HepG2 (cell line): Measurements from ENCODE around the gene AK2. TPM values are rescaled to one million over a fixed set of nuclear protein-coding genes. Genes with fewer than 3 reads are reported as not detected.

Experiments used
- AHR ChIP-seq: IDR thresholded peaks from 2 replicates; pipeline ENCODE4 v1.6.1; 2018; ENCODE audit warnings: missing genetic modification reagents, missing compliant biosample characterization
- ATF2 ChIP-seq: sonication (generic); formaldehyde crosslinking; IDR thresholded peaks from 2 replicates; pipeline ENCODE4 v1.4.0; 2020; ENCODE audit warnings: missing genetic modification reagents
- ETS1 ChIP-seq: sonication (generic); formaldehyde crosslinking; IDR thresholded peaks from 2 replicates; pipeline ENCODE4 v1.4.0; 2020; ENCODE audit warnings: missing genetic modification reagents
- GABPB1 ChIP-seq: IDR thresholded peaks from 2 replicates; pipeline ENCODE4 v1.6.1; 2016; ENCODE audit warnings: mild to moderate bottlenecking, missing genetic modification reagents, moderate library complexity, missing compliant biosample characterization
- GTF2F1 ChIP-seq: fragments of 150-350 bp; IDR thresholded peaks from 2 replicates; pipeline ENCODE4 v1.6.1; 2014; ENCODE audit warnings: low read length
- HNRNPH1 ChIP-seq: fragments of 200-400 bp; formaldehyde crosslinking; optimal IDR thresholded peaks from 2 replicates; pipeline ENCODE3; 2017; ENCODE audit warnings: mild to moderate bottlenecking, low read depth, low read length
- KDM2A ChIP-seq: sonication (generic); formaldehyde crosslinking; IDR thresholded peaks from 2 replicates; pipeline ENCODE4 v1.4.0; 2020; ENCODE audit warnings: low read depth, missing genetic modification reagents, borderline replicate concordance
- PHF21A ChIP-seq: sonication (generic); formaldehyde crosslinking; IDR thresholded peaks from 2 replicates; pipeline ENCODE4 v1.5.0; 2020; ENCODE audit warnings: mild to moderate bottlenecking, missing genetic modification reagents
- REL ChIP-seq: sonication (generic); formaldehyde crosslinking; conservative IDR thresholded peaks from 2 replicates; pipeline ENCODE4 v1.8.0; 2022; ENCODE audit warnings: mild to moderate bottlenecking, missing genetic modification reagents, moderate library complexity
- RXRA ChIP-seq: sonication (generic); formaldehyde crosslinking; IDR thresholded peaks from 2 replicates; pipeline ENCODE4 v1.5.1; 2020; ENCODE audit warnings: missing genetic modification reagents
- SMARCE1 ChIP-seq: fragments of 450-650 bp; IDR thresholded peaks from 2 replicates; pipeline ENCODE4 v1.6.1; 2017; ENCODE audit warnings: borderline replicate concordance
- TCF12 ChIP-seq, 2 experiments: fragments of 450-650 bp in 1 of 2; sonication (generic) in 1 of 2; formaldehyde crosslinking in 1 of 2; IDR thresholded peaks; 2 replicates each; pipeline versions ENCODE4 v1.6.1 to v1.8.0; 2017 to 2022; ENCODE audit warnings: antibody characterized with exemption in 1 of 2, mild to moderate bottlenecking in 1 of 2, missing genetic modification reagents in 1 of 2, moderate library complexity in 1 of 2
- TP53 ChIP-seq: sonication (generic); formaldehyde crosslinking; conservative IDR thresholded peaks from 2 replicates; pipeline ENCODE4 v1.4.0; 2020; ENCODE audit warnings: missing genetic modification reagents
- ZBTB21 ChIP-seq: sonication (generic); formaldehyde crosslinking; IDR thresholded peaks from 2 replicates; pipeline ENCODE4 v1.4.0; 2020; ENCODE audit warnings: missing genetic modification reagents
- ZBTB39 ChIP-seq: sonication (generic); formaldehyde crosslinking; IDR thresholded peaks from 2 replicates; pipeline ENCODE4 v1.5.0; 2020; ENCODE audit warnings: missing genetic modification reagents
- ZNF160 ChIP-seq: sonication (generic); formaldehyde crosslinking; IDR thresholded peaks from 2 replicates; pipeline ENCODE4 v1.8.0; 2022; ENCODE audit warnings: mild to moderate bottlenecking, inconsistent platforms, missing genetic modification reagents
- ZNF18 ChIP-seq: sonication (generic); formaldehyde crosslinking; IDR thresholded peaks from 2 replicates; pipeline ENCODE4 v1.8.0; 2022; ENCODE audit warnings: mild to moderate bottlenecking, missing genetic modification reagents; ENCODE audit not compliant: insufficient replicate concordance
- ZNF431 ChIP-seq: sonication (generic); formaldehyde crosslinking; IDR thresholded peaks from 2 replicates; pipeline ENCODE4 v1.9.0; 2022; ENCODE audit warnings: missing genetic modification reagents, low read depth, mild to moderate bottlenecking, borderline replicate concordance
- ZNF556 ChIP-seq: sonication (generic); formaldehyde crosslinking; IDR thresholded peaks from 2 replicates; pipeline ENCODE4 v1.4.0; 2020; ENCODE audit warnings: mild to moderate bottlenecking, missing genetic modification reagents, borderline replicate concordance
- ZNF747 ChIP-seq: sonication (generic); formaldehyde crosslinking; IDR thresholded peaks from 2 replicates; pipeline ENCODE4 v1.8.1; 2023; ENCODE audit warnings: missing genetic modification reagents, mild to moderate bottlenecking, borderline replicate concordance
- ZNF800 ChIP-seq: sonication (generic); formaldehyde crosslinking; IDR thresholded peaks from 2 replicates; pipeline ENCODE4 v1.4.0; 2020; ENCODE audit warnings: missing genetic modification reagents
- polyA plus RNA-seq, 8 experiments: library from polyadenylated mRNA; depleted of rRNA in 3 of 8; stranded (reverse) in 7 of 8; unstranded in 1 of 8; fragments of >200 nt; fragmentation: Illumina TruSeq in 4 of 8; extraction: Trizol in 4 of 8; gene quantifications; 2 replicates each; pipeline versions ENCODE4 v1.2.1 to v1.2.3, GENCODE V29; 2011 to 2016; ENCODE audit warnings: low read depth in 4 of 8, missing spikeins in 1 of 8, mixed read lengths in 1 of 8; ENCODE audit not compliant: insufficient read depth in 1 of 8
- total RNA-seq, 5 experiments: library from RNA; depleted of rRNA; stranded (reverse); fragments of >200 nt; fragmentation: Illumina TruSeq; extraction: Trizol; gene quantifications; 2 replicates each; pipeline ENCODE4 v1.2.3, GENCODE V29; 2016; ENCODE audit warnings: low read depth in 1 of 5

Gene AK2
- total and polyA plus RNA-seq, 2 of the 13 experiments (the other 11 are each of a cell fraction or from before 2014, with no cell fraction given) = 170 to 188 TPM

- TF ChIP-seq GABPB1 (CRISPR knock-in tag) = no peak; the same call in 1 of the 2 replicates
- TF ChIP-seq HNRNPH1 = no peak
- no peak for TF ChIP-seq REL (CRISPR knock-in tag)
- TF ChIP-seq ZNF747 (CRISPR knock-in tag) = no peak
- no peak for TF ChIP-seq ZNF160 (CRISPR knock-in tag)
- TF ChIP-seq ETS1 = no peak
- TF ChIP-seq ATF2 (CRISPR knock-in tag) = no peak
- TF ChIP-seq ZNF800 (CRISPR knock-in tag) = no peak
- TF ChIP-seq ZBTB21 (CRISPR knock-in tag) = no peak
- TF ChIP-seq KDM2A (CRISPR knock-in tag) = peak; percentile 53; the same call in 1 of the 2 replicates
- TF ChIP-seq ZNF556 (CRISPR knock-in tag) = 0 out of 2 replicates have a peak, but pooled peaks have one; percentile 13
- TF ChIP-seq ZNF18 (CRISPR knock-in tag) = peak; percentile 64
- no peak for TF ChIP-seq AHR
- no peak for TF ChIP-seq RXRA
- no peak for TF ChIP-seq PHF21A (CRISPR knock-in tag)
- TF ChIP-seq ZNF431 = no peak
- no peak for TF ChIP-seq TP53 (CRISPR knock-in tag)
- TF ChIP-seq SMARCE1 = no peak
- TF ChIP-seq ZBTB39 (CRISPR knock-in tag) = no peak
- no peak for TF ChIP-seq GTF2F1
- TF ChIP-seq TCF12 (IDR thresholded peaks at IDR 0.05) = no peak
- 0 out of 2 replicates have a peak, but pooled peaks have one; percentile 20 for TF ChIP-seq TCF12 (CRISPR knock-in tag; IDR thresholded peaks at IDR 0.05)
These were observed 72.8 kb downstream of the AK2 start (continued) for GRCh38 chr1:32963746-32964460.
